HG03060 (cell line): ENCODE data around the gene WDR20.

Experiments
- ATAC-seq: cut with Tn5 transposase; IDR thresholded peaks from one replicate; pipeline ENCODE4 v1.9.1; 2021; ENCODE audit warnings: low read depth, moderate number of reproducible peaks; ENCODE audit not compliant: unreplicated experiment

The WDR20 gene

GRCh38 chr14:102195446-102195845, 55.7 kb downstream of the WDR20 start:
- no peak for ATAC-seq

GRCh38 chr14:102196039-102196901, 56.6 kb downstream of the WDR20 start:
- no peak for ATAC-seq

GRCh38 chr14:102196902-102197230, 57.2 kb downstream of the WDR20 start:
- no peak for ATAC-seq

- ATAC-seq = no peak
Measured at GRCh38 chr14:102197317-102197853, 57.7 kb downstream of the WDR20 start.

GRCh38 chr14:102200690-102201352, 61.1 kb downstream of the WDR20 start:
- ATAC-seq = no peak

GRCh38 chr14:102201353-102201738, 61.6 kb downstream of the WDR20 start:
- ATAC-seq = no peak

- no peak for ATAC-seq
Measured at GRCh38 chr14:102201776-102202175, 62.1 kb downstream of the WDR20 start.

- no peak for ATAC-seq
Measured at GRCh38 chr14:102202944-102203343, 63.2 kb downstream of the WDR20 start.

- no peak for ATAC-seq
Measured at GRCh38 chr14:102203382-102203781, 63.7 kb downstream of the WDR20 start.

GRCh38 chr14:102205560-102205959, 65.9 kb downstream of the WDR20 start:
- ATAC-seq = no peak

- no peak for ATAC-seq
Measured at GRCh38 chr14:102206918-102207317, 67.2 kb downstream of the WDR20 start.

GRCh38 chr14:102207831-102208365, 68.2 kb downstream of the WDR20 start:
- no peak for ATAC-seq

- ATAC-seq = no peak
Measured at GRCh38 chr14:102208741-102209140, 69.0 kb downstream of the WDR20 start.

- no peak for ATAC-seq
Measured at GRCh38 chr14:102209224-102209966, 69.7 kb downstream of the WDR20 start.

- ATAC-seq = no peak
Measured at GRCh38 chr14:102210421-102211042, 70.8 kb downstream of the WDR20 start.

GRCh38 chr14:102211240-102211639, 71.5 kb downstream of the WDR20 start:
- ATAC-seq = no peak

- ATAC-seq = no peak
Measured at GRCh38 chr14:102212356-102212755, 72.7 kb downstream of the WDR20 start.

- ATAC-seq = no peak
Measured at GRCh38 chr14:102212845-102213244, 73.1 kb downstream of the WDR20 start.

GRCh38 chr14:102213470-102213869, 73.8 kb downstream of the WDR20 start:
- no peak for ATAC-seq

- no peak for ATAC-seq
Measured at GRCh38 chr14:102213984-102214658, 74.4 kb downstream of the WDR20 start.
